PC-3 (cell line): ENCODE measurements around the gene VASH1. TPM values are rescaled to one million over a fixed set of nuclear protein-coding genes. Genes with fewer than 3 reads are reported as not detected.

Experiments used
- ATAC-seq: fragments of 200-7000 bp; cut with Tn5 transposase; 2 replicates; pipeline ENCODE4 v1.9.1; 2020; ENCODE audit warnings: mild to moderate bottlenecking, moderate library complexity
- BruUV-seq: library from RNA; stranded (reverse); fragments of 400-500 nt; replicated peaks from 2 replicates; lab custom pipeline; 2021; lab: Mats Ljungman, UMichigan
- CTCF ChIA-PET: fragments of 300-600 bp; sonication (Branson Sonifier 250); formaldehyde crosslinking; loops from one replicate; lab custom pipeline; 2022; ENCODE audit warnings: antibody characterized with exemption; lab: Charles Lee
- POLR2A ChIA-PET: fragments of 300-600 bp; sonication (Branson Sonifier 250); formaldehyde crosslinking; loops from one replicate; lab custom pipeline; 2022; ENCODE audit warnings: antibody characterized with exemption; ENCODE audit not compliant: unreplicated experiment; lab: Charles Lee
- DNase-seq: peaks from one replicate; pipeline ENCODE4 v3.0.0-alpha.2; 2015
- H2AFZ ChIP-seq: fragments of 300-600 bp; sonication (generic); 2 replicates; pipeline ENCODE4 v1.6.0; 2016; ENCODE audit warnings: antibody characterized with exemption, low read length
- H3F3A ChIP-seq: fragments of 300-600 bp; sonication (generic); one replicate; pipeline ENCODE4 v1.6.0; 2017; ENCODE audit warnings: antibody characterized with exemption, low read length, control low read depth, mild to moderate bottlenecking; ENCODE audit not compliant: unreplicated experiment
- H3K27ac ChIP-seq: fragments of 300-600 bp; sonication (generic); 2 replicates; pipeline ENCODE4 v1.5.1; 2016; ENCODE audit warnings: mild to moderate bottlenecking, low read length
- H3K27me3 ChIP-seq: fragments of 300-600 bp; sonication (generic); 2 replicates; pipeline ENCODE4 v1.6.1; 2016; ENCODE audit warnings: low read length, mixed read lengths
- H3K36me3 ChIP-seq: fragments of 300-600 bp; sonication (generic); 2 replicates; pipeline ENCODE4 v1.6.1; 2016; ENCODE audit warnings: low read depth, mixed run types, low read length, mixed read lengths
- H3K4me1 ChIP-seq: fragments of 300-600 bp; sonication (generic); 2 replicates; pipeline ENCODE4 v1.5.1; 2016; ENCODE audit warnings: low read length; ENCODE audit not compliant: insufficient read depth
- H3K4me2 ChIP-seq: fragments of 300-600 bp; sonication (generic); 2 replicates; pipeline ENCODE4 v1.6.0; 2016; ENCODE audit warnings: low read length
- H3K4me3 ChIP-seq: fragments of 300-600 bp; sonication (generic); 2 replicates; pipeline ENCODE4 v1.5.1; 2016; ENCODE audit warnings: mild to moderate bottlenecking, low read length, mixed read lengths
- H3K79me2 ChIP-seq: fragments of 300-600 bp; sonication (generic); 2 replicates; pipeline ENCODE4 v1.6.1; 2017; ENCODE audit warnings: low read length, mixed read lengths
- H3K9ac ChIP-seq: fragments of 300-600 bp; sonication (generic); 2 replicates; pipeline ENCODE4 v1.6.0; 2016; ENCODE audit warnings: mild to moderate bottlenecking, low read length
- H3K9me2 ChIP-seq: fragments of 300-600 bp; sonication (generic); replicated peaks from 2 replicates; pipeline ENCODE4 v1.6.1; 2016; ENCODE audit warnings: mixed run types, low read length, mixed read lengths
- H3K9me3 ChIP-seq: fragments of 300-600 bp; sonication (generic); 2 replicates; pipeline ENCODE4 v1.6.1; 2016; ENCODE audit warnings: low read length, mixed read lengths
- H4K20me1 ChIP-seq: fragments of 300-600 bp; sonication (generic); 2 replicates; pipeline ENCODE4 v1.6.1; 2016; ENCODE audit warnings: low read length, mixed read lengths
- EZH2 ChIP-seq: fragments of 300-600 bp; sonication (generic); IDR thresholded peaks from one replicate; pipeline ENCODE4 v1.6.1; 2017; ENCODE audit warnings: antibody characterized with exemption, mild to moderate bottlenecking, low read length; ENCODE audit not compliant: unreplicated experiment
- EZH2phosphoT487 ChIP-seq: fragments of 300-600 bp; sonication (generic); IDR thresholded peaks from 2 replicates; pipeline ENCODE4 v1.6.1; 2018; ENCODE audit warnings: mild to moderate bottlenecking, antibody characterized with exemption, low read length, borderline replicate concordance
- intact Hi-C: fragments of 100-400 bp; cut with micrococcal nuclease; formaldehyde crosslinking; loops from 2 replicates; pipeline ENCODE4 v1.9.0; 2023
- total RNA-seq: library from RNA; depleted of rRNA; stranded (reverse); fragments of >200 nt; gene quantifications from 2 replicates; pipeline ENCODE4 v1.2.3, GENCODE V29; 2014
- TF ChIP-seq, protein P1 (sequence below): fragments of 300-600 bp; sonication (generic); conservative IDR thresholded peaks from 2 replicates; pipeline ENCODE4 v1.5.1; 2017; ENCODE audit warnings: antibody characterized with exemption, low read depth, mild to moderate bottlenecking, low read length

VASH1 gene
- total RNA-seq, 1 experiment from 2014 or later = 1.8 TPM

DNA sequence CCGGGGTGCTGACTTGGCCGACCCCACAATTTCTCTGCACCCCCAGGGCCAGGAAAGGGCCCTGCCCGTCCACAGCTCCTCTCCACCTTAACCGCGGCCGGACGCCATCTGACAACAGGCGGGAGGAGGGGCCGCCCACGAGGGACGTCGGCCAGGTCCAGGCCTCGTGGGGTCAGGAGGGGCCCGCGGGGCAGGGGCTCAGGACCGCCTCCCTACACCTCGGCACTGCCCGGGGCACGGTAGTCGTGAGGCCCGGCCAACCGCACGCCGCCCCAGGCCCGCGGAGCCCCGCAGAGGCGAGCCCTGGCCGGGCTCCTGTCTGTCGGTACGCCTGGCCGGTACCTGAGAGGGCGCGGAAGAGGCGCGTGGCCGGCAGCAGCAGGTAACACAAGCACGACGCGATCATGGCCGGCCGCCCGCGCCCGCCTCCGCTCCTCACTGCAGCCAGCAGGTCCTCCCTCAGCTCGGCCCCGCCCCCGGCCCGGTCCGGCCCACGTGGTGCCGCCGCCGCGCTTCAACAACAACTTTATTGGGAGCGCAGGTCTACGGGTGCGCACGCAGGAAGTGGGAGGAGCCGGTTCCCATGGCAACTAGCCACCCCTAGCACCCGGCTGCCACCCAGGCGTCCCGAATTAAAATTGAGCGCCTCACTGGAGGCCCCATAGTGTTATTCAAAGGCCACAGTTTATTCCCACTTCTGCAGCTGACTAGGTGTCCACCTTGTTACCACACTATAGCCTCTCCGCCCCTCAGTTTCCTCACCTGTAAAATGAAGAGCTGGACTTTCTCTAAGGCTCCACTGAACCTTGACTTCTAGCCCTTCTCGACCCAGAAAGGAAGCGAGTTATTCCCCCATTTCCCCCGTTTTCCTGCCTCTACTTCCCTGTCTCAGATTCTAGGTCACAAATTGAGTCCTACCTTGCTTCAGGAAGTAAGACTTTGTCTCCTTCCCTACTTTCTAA, 51.4 kb downstream of the VASH1 start, which contains the start of gene ANGEL1:
ANGEL1 (minus strand) TSS at position 461 of the 962 bp plus-strand sequence; CDS start at position 406, 55 bp downstream.
- Histone ChIP-seq H3K36me3 (peaks cover 11% of the 10 kb centered on the region), H2AFZ (peak within 1 kb of the TSS; percentile 89), H3K9ac (peak within 1 kb of the TSS; percentile 80), H3F3A (no peaks in the 10 kb centered on the region), H3K4me3 (peak within 1 kb of the TSS; percentile 93), H3K9me2 (no peaks in the 10 kb centered on the region), H3K27me3 (peaks cover 15% of the 10 kb centered on the region), H4K20me1 (no peaks in the 10 kb centered on the region), H3K4me2 (peak within 1 kb of the TSS; percentile 100), H3K27ac (0 out of 2 replicates have a peak within 1 kb of the TSS, but pooled peaks have one; percentile 6), H3K79me2 (peaks cover 27% of the 10 kb centered on the region), H3K4me1 (peaks cover 5% of the 10 kb centered on the region), H3K9me3 (no peaks in the 10 kb centered on the region)
- TF ChIP-seq EZH2 = no peak
- TF ChIP-seq, protein P1, sequence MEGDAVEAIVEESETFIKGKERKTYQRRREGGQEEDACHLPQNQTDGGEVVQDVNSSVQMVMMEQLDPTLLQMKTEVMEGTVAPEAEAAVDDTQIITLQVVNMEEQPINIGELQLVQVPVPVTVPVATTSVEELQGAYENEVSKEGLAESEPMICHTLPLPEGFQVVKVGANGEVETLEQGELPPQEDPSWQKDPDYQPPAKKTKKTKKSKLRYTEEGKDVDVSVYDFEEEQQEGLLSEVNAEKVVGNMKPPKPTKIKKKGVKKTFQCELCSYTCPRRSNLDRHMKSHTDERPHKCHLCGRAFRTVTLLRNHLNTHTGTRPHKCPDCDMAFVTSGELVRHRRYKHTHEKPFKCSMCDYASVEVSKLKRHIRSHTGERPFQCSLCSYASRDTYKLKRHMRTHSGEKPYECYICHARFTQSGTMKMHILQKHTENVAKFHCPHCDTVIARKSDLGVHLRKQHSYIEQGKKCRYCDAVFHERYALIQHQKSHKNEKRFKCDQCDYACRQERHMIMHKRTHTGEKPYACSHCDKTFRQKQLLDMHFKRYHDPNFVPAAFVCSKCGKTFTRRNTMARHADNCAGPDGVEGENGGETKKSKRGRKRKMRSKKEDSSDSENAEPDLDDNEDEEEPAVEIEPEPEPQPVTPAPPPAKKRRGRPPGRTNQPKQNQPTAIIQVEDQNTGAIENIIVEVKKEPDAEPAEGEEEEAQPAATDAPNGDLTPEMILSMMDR = no peak
- peak; percentile 92 for TF ChIP-seq EZH2phosphoT487
- peak; percentile 86 for ATAC-seq
- no TSS peak for BruUV-seq
- peak; percentile 94 for DNase-seq
- ChIA-PET POLR2A (no interaction called here), CTCF (no interaction called here)
- intact Hi-C loops = loop anchor here (5.0 kb wide), 2 partner anchors 50 to 150 kb away; partner anchors contain the start of gene VASH1

DNA sequence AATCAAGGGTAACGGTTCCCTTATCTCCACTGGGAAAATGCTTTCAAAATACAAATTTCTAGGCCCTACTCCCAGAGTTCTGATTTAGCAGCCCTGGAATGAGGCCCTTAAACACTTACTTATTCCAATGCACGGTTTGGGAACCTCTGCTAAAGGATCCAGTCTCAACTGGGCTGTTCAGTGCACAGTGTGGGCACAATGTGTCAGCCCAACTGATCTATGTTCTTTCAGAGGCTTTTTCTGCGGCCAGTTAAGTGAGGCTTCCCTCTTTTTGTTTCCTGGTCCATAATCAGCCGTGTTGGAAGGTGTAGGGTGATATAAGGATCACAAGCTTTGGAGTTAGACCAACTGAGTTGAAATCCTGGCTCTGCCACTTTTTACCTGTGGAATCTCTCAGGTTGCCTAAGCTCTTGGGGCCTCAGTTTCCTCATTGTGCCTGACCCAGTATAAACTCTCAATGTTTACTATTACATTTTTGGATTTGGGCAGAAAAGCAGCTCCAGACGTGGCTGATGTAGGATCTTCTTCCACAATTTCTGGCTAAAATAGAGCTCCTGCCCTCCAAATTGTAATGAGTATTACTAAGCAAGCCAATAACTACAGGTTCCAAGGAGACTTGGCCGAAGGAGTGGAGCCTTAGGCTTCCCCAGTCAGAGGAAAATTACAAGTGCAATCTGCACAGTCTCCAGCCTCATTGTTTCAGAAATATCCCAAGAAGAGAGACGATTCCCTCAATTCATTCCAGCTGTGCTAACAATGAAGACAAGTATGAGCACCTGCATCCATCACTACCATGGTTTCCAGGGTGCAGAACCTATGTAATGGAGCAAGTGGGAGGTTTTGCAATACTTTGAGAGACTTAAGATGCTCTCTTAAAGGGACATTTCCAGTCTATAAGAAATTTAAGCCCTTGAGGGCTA, 53.7 kb downstream of the VASH1 start:
- Histone ChIP-seq H3K4me2 (no peak overlapping the region), H2AFZ (no peak overlapping the region), H3K9me3 (no peaks in the 10 kb centered on the region), H3K27me3 (peaks cover 35% of the 10 kb centered on the region), H3K27ac (no peak overlapping the region), H3K9me2 (no peaks in the 10 kb centered on the region), H3K4me1 (peaks cover 5% of the 10 kb centered on the region), H3K79me2 (peaks cover 21% of the 10 kb centered on the region), H3K9ac (no peak overlapping the region), H4K20me1 (no peaks in the 10 kb centered on the region), H3K4me3 (no peak overlapping the region), H3K36me3 (no peaks in the 10 kb centered on the region), H3F3A (no peaks in the 10 kb centered on the region)
- ChIA-PET CTCF (no interaction called here), POLR2A (no interaction called here)
- TF ChIP-seq, protein P1 = no peak
- TF ChIP-seq EZH2 (no peak), EZH2phosphoT487 (no peak)
- intact Hi-C loops = loop anchor here (5.0 kb wide), 2 partner anchors 53 to 147 kb away; partner anchors contain the start of gene VASH1
- DNase-seq (no peak), ATAC-seq (no peak)
- no TSS peak for BruUV-seq
